Testis (tissue), 3 donors: Measurements from ENCODE around the gene FGF11. TPM values are rescaled to one million over a fixed set of nuclear protein-coding genes. Genes with fewer than 3 reads are reported as not detected.

Source experiments
- DNase-seq: peaks from one replicate; pipeline ENCODE4 v3.0.0-alpha.2; 2019
- H3K27ac ChIP-seq, 2 donors: fragments of 200-600 bp; sonication (generic); one replicate each; pipeline ENCODE4 v1.5.1; 2019
- H3K27me3 ChIP-seq: fragments of 200-600 bp; sonication (generic); one replicate; pipeline ENCODE4 v1.5.1; 2019
- H3K36me3 ChIP-seq: fragments of 200-600 bp; sonication (generic); one replicate; pipeline ENCODE4 v1.5.1; 2017; ENCODE audit warnings: low read depth; ENCODE audit errors: missing control alignments
- H3K4me1 ChIP-seq: fragments of 200-600 bp; sonication (generic); one replicate; pipeline ENCODE4 v1.5.1; 2019
- H3K4me3 ChIP-seq, 2 donors: fragments of 200-600 bp; sonication (generic); one replicate each; pipeline ENCODE4 v1.5.1; 2017 to 2019
- H3K9me3 ChIP-seq: fragments of 200-600 bp; sonication (generic); one replicate; pipeline ENCODE4 v1.5.1; 2017
- POLR2A ChIP-seq: fragments of 450-650 bp; IDR thresholded peaks from one replicate; pipeline ENCODE4 v1.6.1; 2017; ENCODE audit warnings: antibody characterized with exemption, mild to moderate bottlenecking, moderate library complexity
- WGBS, 2 donors: methylation state at CpG; one replicate each; pipeline ENCODE4 v1.1.5; 2018; 5-methylcytosine and 5-hydroxymethylcytosine counted together
- intact Hi-C: fragments of 100-400 bp; cut with DNase I; formaldehyde crosslinking; loops from one replicate; pipeline ENCODE4 v1.15.1; 2023; ENCODE audit warnings: low total_unique reads
- polyA plus RNA-seq: library from polyadenylated mRNA; stranded (reverse); fragments of 350-450 nt; fragmentation: Illumina TruSeq; extraction: RNeasy Lipid Tissue Mini Kit (QIAGEN cat#74804); gene quantifications from one replicate; pipeline ENCODE4 v1.2.3, GENCODE V29; 2014; ENCODE audit warnings: low read depth, low replicate concordance; ENCODE audit not compliant: insufficient read depth
- total RNA-seq, 2 donors: library from RNA; depleted of rRNA; stranded (reverse); fragments of >200 nt; gene quantifications; one replicate each; pipeline ENCODE4 v1.2.3, GENCODE V29; 2016
- TF ChIP-seq, protein P1 (sequence below), 3 experiments: fragments of 450-650 bp in 2 of 3; fragments of 200-600 bp in 1 of 3; sonication (generic) in 1 of 3; IDR thresholded peaks; one replicate each; pipeline ENCODE4 v1.5.1; 2016 to 2019; ENCODE audit warnings: antibody characterized with exemption in 3 of 3, mild to moderate bottlenecking in 2 of 3, moderate library complexity in 1 of 3

The FGF11 gene
- total and polyA plus RNA-seq, 3 donors from 2014 or later = 3.2 to 4.6 (median 4.2) TPM

- no peak for TF ChIP-seq POLR2A
- TF ChIP-seq, protein P1, sequence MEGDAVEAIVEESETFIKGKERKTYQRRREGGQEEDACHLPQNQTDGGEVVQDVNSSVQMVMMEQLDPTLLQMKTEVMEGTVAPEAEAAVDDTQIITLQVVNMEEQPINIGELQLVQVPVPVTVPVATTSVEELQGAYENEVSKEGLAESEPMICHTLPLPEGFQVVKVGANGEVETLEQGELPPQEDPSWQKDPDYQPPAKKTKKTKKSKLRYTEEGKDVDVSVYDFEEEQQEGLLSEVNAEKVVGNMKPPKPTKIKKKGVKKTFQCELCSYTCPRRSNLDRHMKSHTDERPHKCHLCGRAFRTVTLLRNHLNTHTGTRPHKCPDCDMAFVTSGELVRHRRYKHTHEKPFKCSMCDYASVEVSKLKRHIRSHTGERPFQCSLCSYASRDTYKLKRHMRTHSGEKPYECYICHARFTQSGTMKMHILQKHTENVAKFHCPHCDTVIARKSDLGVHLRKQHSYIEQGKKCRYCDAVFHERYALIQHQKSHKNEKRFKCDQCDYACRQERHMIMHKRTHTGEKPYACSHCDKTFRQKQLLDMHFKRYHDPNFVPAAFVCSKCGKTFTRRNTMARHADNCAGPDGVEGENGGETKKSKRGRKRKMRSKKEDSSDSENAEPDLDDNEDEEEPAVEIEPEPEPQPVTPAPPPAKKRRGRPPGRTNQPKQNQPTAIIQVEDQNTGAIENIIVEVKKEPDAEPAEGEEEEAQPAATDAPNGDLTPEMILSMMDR (IDR thresholded peaks at IDR 0.05) = no peak
- Histone ChIP-seq H3K27ac (no peak within 1 kb of the TSS), H3K4me3 (no peak within 1 kb of the TSS), H3K36me3 (no peaks in the 10 kb centered on the region), H3K9me3 (no peaks in the 10 kb centered on the region), H3K27me3 (no peaks in the 10 kb centered on the region), H3K4me1 (no peaks in the 10 kb centered on the region)
- whole genome bisulfite sequencing, 2 donors = 56 to 71% methylated on average over 4 to 5 of the region's 5 CpGs
- DNase-seq = no peak
- intact Hi-C loops = no loop called here
These were observed 10.8 kb upstream of the FGF11 start, which contains the start of gene SPEM3 for GRCh38 chr17:7428557-7428956. TSS of gene SPEM3 (plus strand) at chr17:7428857. CDS start at chr17:7428903, 46 bp downstream.

- Histone ChIP-seq H3K36me3 (no peaks in the 10 kb centered on the region), H3K4me1 (no peaks in the 10 kb centered on the region), H3K4me3 (no peak overlapping the region), H3K27me3 (no peaks in the 10 kb centered on the region), H3K27ac (no peak overlapping the region), H3K9me3 (no peaks in the 10 kb centered on the region)
- intact Hi-C loops = no loop called here
- DNase-seq = no peak
- TF ChIP-seq, protein P1 (IDR thresholded peaks at IDR 0.05) = no peak
- no peak for TF ChIP-seq POLR2A
- WGBS, 2 donors = 90 to 97% methylated on average over 10 of the region's 10 CpGs
These were observed 9.6 kb upstream of the FGF11 start for GRCh38 chr17:7429722-7430121.

DNA sequence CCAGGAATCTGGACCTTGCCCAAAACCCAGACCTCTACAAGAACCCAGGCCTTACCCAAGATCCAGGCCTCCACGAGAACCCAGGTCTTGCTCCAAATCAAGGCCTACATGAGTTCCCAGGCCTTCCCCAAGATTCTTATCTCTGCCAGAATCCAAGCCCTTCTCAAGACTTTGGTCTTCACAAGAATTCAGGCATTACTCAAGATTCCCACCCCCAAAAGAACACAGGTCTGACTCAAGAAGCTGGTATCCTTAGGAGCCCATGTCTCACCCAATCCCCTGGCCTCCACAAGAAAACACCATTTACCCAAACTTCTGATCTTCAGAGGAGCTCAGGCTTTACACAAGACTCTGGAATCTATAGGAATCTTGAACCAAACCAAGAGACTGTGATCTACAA lies 8.1 kb upstream of the FGF11 start:
- H3K27me3 ChIP-seq = no peaks in the 10 kb centered on the region
- H3K9me3 ChIP-seq = no peaks in the 10 kb centered on the region
- DNase-seq = no peak
- H3K4me3 ChIP-seq = no peak overlapping the region
- no peaks in the 10 kb centered on the region for H3K4me1 ChIP-seq
- intact Hi-C loops = no loop called here
- H3K36me3 ChIP-seq = no peaks in the 10 kb centered on the region
- no peak overlapping the region for H3K27ac ChIP-seq
- 78 to 96% methylated on average over 1 of the region's 1 CpG for WGBS, 2 donors
- TF ChIP-seq POLR2A = no peak
- TF ChIP-seq, protein P1 (IDR thresholded peaks at IDR 0.05) = no peak

DNA sequence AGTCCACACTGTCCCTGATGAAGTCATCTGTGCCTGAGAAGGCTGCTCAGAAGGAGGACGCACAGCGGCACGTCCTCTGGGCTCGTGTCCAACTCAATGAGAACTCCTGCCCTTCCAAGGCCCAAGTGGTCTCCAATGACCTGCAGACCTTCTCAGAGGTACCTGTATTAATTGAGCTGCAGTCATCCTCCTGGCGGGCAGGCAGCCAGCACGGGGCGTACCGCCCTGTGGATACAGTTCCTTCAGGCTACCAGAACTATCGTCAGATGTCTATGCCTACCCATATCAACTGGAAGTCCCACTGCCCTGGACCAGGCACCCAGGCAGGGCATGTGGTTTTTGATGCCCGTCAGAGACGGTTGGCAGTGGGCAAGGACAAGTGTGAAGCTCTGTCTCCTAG lies 7.0 kb upstream of the FGF11 start:
- H3K27me3 ChIP-seq = no peaks in the 10 kb centered on the region
- no peaks in the 10 kb centered on the region for H3K36me3 ChIP-seq
- TF ChIP-seq, protein P1 (IDR thresholded peaks at IDR 0.05) = no peak
- TF ChIP-seq POLR2A = no peak
- H3K27ac ChIP-seq = no peak overlapping the region
- 92 to 99% methylated on average over 10 to 11 of the region's 11 CpGs for whole genome bisulfite sequencing, 2 donors
- H3K4me3 ChIP-seq = no peak overlapping the region
- H3K4me1 ChIP-seq = peaks cover 2% of the 10 kb centered on the region
- no peak for DNase-seq
- no peaks in the 10 kb centered on the region for H3K9me3 ChIP-seq
- intact Hi-C loops = no loop called here
